Activated T-cell treated with anti-CD3 and anti-CD28 coated beads, Interleukin-2, amount 50 U/mL, for 4 hours (primary cell): ENCODE measurements around the gene LYPD6B. TPM values are rescaled to one million over a fixed set of nuclear protein-coding genes. Genes with fewer than 3 reads are reported as not detected.

Source experiments
- ATAC-seq, 2 donors: fragments of 200-7000 bp; cut with Tn5 transposase; one replicate each; pipeline ENCODE4 v1.10.0; 2021
- DNase-seq: peaks from one replicate; pipeline ENCODE4 v3.0.0-alpha.2; 2020
- H3K27me3 Mint-ChIP-seq: one replicate; pipeline ENCODE4 v1.8.0; 2021; ENCODE audit warnings: low read depth, mixed read lengths
- H3K36me3 Mint-ChIP-seq: one replicate; pipeline ENCODE4 v1.8.0; 2022; ENCODE audit warnings: mixed read lengths; ENCODE audit not compliant: insufficient read depth
- H3K4me1 Mint-ChIP-seq: one replicate; pipeline ENCODE4 v1.8.0; 2021; ENCODE audit warnings: low read depth, mixed read lengths
- H3K4me3 Mint-ChIP-seq: one replicate; pipeline ENCODE4 v1.8.0; 2021; ENCODE audit warnings: mild to moderate bottlenecking, moderate library complexity, mixed read lengths
- H3K9me3 Mint-ChIP-seq: one replicate; pipeline ENCODE4 v1.8.0; 2021; ENCODE audit warnings: mixed read lengths
- total RNA-seq, 3 donors: library from RNA; stranded (reverse); gene quantifications; one replicate each; pipeline ENCODE4 v1.2.1, GENCODE V29; 2021

The LYPD6B gene
- total RNA-seq, 3 donors from 2014 or later = not detected

DNA sequence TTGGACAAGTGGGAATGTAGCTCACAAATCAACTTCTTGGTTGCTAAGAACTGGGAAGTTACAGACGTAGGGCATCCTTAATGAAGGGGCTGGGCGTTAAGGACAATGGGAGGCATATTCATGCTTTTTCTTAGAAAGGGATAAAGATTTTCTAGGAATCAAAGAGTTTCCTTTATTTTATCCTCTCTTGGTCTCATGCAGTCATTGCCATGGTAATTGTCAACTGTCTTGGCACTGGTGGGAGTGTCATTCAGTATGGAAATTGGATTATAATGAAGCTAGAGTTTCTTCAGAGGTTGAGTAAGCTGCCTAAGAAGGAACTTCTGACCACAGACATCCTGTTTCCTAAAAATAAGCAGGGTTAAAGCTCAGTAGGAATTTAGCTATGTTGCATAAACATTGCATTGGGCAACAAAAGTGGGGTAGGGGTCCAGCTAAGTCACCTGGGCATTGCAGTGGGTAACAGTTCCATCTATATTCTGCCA is 114.0 kb downstream of the LYPD6B start:
- Mint-ChIP-seq H3K36me3 (no peaks in the 10 kb centered on the region), H3K9me3 (no peaks in the 10 kb centered on the region), H3K27me3 (peaks cover 12% of the 10 kb centered on the region), H3K4me3 (no peak overlapping the region), H3K4me1 (no peaks in the 10 kb centered on the region)
- no peak for DNase-seq
- ATAC-seq = no peak

DNA sequence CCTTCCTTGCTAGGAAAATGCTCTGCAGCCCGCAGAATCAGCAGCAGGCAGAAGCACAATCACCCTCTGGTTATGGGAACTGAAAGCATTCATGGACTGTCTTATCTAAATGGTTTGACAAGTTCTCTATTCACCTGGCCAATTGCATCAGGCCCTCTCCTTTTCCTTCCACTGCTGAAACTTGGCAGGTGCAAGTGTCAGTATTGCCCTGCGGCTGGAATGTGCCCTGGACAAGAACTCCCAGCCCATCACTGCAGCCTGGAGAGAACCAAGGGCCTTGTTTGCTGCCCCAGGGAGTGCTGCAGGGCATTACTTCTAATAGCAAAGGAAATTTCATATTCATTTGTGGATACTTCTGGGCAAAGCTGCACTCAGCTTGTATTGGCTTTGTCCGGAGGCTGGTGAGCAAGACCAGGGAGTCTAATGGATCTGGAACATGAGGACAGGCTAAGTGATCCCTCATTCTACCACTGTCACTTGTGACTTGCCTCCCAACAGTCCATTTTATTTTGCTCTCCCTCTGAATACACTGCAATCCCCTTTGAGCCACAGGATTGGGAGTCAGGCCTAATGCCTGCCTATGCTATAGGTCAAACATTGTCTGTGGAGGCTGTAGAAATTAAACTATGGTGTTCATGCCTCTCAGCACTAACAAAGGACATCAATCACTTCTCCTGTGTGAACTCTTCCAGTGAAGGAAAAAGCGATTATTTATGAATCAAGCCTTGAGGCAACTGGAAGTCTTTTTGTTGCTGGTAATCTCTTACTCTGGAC is 116.9 kb downstream of the LYPD6B start:
- Mint-ChIP-seq H3K4me3 (no peak overlapping the region), H3K4me1 (no peaks in the 10 kb centered on the region), H3K9me3 (no peaks in the 10 kb centered on the region), H3K36me3 (no peaks in the 10 kb centered on the region), H3K27me3 (peaks cover 10% of the 10 kb centered on the region)
- DNase-seq = no peak
- no peak for ATAC-seq

DNA sequence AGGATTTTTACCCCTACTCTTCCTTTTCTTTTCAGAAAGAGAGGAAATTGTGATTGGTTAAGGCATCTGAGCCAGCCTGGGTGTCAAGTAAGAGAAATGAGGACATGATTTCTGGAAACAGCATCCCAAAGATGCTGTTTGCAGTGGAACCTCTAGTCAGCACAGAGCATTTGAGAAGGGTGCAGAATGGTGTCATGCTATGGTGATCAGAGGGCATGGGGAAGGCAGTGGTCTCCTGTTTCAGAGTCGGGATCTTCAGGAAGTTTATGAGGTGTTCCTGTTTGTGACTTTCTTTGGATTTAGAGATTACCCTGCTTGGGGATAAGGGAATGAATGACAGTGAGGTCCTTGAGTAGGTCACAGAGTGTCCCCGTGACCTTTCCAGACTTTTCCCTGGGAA is 117.5 kb downstream of the LYPD6B start:
- Mint-ChIP-seq H3K4me1 (peaks cover 6% of the 10 kb centered on the region), H3K36me3 (no peaks in the 10 kb centered on the region), H3K4me3 (no peak overlapping the region), H3K27me3 (peaks cover 10% of the 10 kb centered on the region), H3K9me3 (no peaks in the 10 kb centered on the region)
- DNase-seq (no peak), ATAC-seq (no peak)

DNA sequence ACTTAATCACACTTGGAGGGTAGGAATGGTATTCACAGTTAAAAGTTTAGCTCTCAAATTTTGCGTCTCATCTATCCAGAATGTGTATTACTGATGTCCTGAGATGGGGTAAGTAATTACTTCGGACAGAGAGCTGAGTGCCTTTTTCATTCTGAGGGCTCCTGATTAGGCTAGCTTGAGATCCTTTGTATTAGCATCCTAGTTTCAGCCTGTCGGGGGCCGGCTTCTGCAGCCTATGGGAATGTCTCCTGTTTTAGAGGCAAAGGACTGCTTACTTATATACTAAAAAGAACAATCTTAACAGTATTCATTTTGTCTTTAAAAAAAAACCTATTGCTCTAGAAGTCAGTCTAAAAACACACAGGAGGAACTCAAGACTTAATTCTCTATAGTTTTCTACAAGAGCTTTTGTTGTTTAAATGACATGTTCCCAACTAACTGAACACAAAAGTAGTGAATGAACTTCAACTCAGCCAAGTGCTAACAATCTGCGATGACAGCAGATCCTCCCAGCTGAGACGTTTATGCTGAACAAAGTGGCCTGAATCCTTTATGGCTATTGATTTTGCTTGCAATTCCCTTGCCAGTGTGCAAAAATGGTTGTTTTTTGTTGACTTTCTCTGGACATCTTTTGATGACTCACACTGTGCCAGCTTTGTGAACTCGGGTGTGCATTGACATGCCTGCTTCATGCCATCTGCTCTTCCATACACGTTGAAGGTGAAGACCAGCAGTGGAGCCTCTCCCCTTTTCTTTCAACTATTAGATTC is 118.7 kb downstream of the LYPD6B start:
- Mint-ChIP-seq H3K9me3 (no peaks in the 10 kb centered on the region), H3K4me3 (no peak overlapping the region), H3K36me3 (no peaks in the 10 kb centered on the region), H3K4me1 (peaks cover 13% of the 10 kb centered on the region), H3K27me3 (peaks cover 13% of the 10 kb centered on the region)
- ATAC-seq = no peak
- no peak for DNase-seq

DNA sequence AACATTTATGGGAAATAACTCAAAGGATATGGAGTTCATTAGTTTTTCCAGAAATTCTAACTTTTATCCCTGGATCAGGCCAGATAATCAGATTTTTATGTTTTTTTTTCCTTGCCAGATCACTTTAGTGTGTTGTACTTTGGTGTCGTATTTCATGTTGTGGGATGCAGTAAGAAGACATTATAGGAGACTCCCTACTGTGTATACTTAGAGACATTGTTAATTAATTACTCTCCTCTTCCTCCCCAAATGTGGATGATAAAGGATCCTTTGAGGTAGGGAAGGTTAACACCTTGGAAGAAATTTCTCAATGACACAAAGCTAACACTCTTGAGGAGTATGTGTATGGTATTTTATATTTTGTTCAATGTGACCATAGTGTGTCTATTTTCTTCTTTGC is 120.5 kb downstream of the LYPD6B start:
- peaks cover 13% of the 10 kb centered on the region for H3K27me3 Mint-ChIP-seq
- no peak overlapping the region for H3K4me3 Mint-ChIP-seq
- H3K36me3 Mint-ChIP-seq = no peaks in the 10 kb centered on the region
- no peaks in the 10 kb centered on the region for H3K9me3 Mint-ChIP-seq
- DNase-seq (no peak), ATAC-seq (no peak)
- peaks cover 13% of the 10 kb centered on the region for H3K4me1 Mint-ChIP-seq

DNA sequence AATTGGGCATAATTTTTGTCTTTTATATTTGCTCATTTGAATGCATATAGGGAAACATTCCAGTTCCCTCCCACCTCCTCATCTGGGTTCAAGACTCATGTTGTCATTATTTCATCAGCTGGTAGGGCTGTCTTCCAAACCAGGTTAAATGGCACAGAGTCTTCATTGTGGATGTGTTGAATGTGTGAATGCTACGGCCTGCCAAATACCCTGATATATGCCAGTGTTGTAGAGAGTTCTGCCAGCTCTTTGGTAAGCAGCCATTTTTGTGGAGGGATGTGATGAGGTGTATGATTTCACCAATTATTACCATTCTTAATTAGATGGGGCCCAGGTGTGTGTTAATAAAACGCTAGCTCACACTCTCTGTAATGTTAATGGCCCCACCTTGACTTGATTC is 121.7 kb downstream of the LYPD6B start:
- no peak overlapping the region for H3K4me3 Mint-ChIP-seq
- no peaks in the 10 kb centered on the region for H3K9me3 Mint-ChIP-seq
- ATAC-seq (no peak), DNase-seq (no peak)
- no peaks in the 10 kb centered on the region for H3K36me3 Mint-ChIP-seq
- H3K4me1 Mint-ChIP-seq = peaks cover 13% of the 10 kb centered on the region
- H3K27me3 Mint-ChIP-seq = peaks cover 13% of the 10 kb centered on the region

DNA sequence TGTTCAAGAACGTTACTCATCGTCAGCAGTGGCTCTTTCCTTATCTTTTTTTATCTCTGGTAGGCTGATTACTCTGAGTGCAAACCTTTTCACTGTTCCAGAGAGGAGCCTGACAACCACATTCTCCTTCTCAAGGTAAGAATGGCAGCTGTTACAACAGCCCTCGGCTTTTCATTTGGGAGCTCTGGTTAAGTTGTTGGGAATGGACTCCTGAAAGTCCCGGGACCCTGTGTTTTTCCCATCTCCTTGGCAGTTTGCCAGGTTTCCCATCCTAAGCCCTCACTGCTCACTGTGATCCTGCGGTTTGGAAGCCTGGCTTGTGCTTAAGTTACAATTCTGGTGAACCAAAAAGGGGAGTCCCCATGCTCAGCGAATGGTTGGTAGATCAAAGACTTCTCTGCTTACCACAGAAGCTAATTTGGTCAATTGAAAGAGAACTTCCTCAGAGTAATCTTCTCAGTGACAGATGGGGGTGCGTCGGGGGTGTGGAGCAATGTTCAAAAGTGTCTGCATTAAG is 122.3 kb downstream of the LYPD6B start:
- no peaks in the 10 kb centered on the region for H3K9me3 Mint-ChIP-seq
- DNase-seq = peak; percentile 9
- H3K36me3 Mint-ChIP-seq = no peaks in the 10 kb centered on the region
- H3K4me1 Mint-ChIP-seq = peaks cover 13% of the 10 kb centered on the region
- ATAC-seq = peak; percentile 87 to 96
- H3K27me3 Mint-ChIP-seq = peaks cover 13% of the 10 kb centered on the region
- no peak overlapping the region for H3K4me3 Mint-ChIP-seq

DNA sequence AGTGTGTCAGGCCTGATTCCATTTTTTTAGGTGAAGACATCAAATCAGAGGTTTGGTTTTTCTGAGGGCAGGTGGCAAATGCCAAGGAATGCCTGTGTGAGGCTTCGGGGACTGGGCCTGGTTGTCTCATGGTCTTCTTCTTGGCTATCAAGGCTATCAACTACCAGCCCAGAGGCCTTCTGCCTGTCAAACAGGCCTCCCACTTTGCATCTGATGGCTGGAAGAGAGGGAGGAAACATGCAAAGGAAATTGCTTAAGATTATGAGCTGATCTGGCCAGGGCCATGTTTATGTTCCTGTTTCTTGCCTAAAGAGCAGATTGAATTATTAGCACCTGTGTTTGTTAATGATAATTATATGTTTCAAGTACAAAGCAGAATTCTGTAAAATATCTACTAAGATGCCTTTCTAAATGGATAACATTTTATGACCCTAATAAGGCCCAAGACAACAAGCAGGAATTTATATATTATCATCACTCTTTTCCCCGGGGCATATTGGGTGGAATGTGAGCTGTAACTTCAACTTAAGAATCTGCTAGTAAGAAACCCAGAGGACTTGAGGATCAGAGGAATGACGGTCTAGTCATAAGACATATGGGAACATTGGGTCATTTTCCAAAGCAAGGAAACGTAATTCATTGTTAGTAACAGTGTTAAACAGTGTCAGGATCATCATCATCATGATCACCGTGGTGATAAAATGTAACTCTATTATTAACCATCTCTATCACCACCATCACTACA is 123.2 kb downstream of the LYPD6B start:
- Mint-ChIP-seq H3K4me3 (no peak overlapping the region), H3K27me3 (peaks cover 10% of the 10 kb centered on the region), H3K9me3 (no peaks in the 10 kb centered on the region), H3K36me3 (no peaks in the 10 kb centered on the region), H3K4me1 (peaks cover 13% of the 10 kb centered on the region)
- DNase-seq = no peak
- no peak for ATAC-seq

DNA sequence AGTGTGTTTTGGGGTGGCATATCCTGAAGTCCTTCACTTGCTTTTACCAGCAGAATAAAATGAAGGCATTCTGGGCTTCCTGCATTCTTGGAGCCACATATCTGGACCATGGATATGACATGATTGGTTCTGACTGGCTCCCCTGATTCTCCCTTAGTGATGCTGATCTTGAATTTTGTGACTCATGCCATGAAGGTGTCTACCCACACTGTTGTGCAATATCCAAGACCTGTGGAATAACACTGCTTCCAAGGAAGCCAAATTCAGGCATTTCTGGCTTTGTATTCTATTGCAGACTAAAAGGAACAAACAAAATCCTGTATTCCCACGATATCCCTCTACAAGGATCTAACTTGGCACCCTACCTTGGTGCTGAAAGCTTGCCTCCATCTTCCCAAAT is 125.8 kb downstream of the LYPD6B start:
- Mint-ChIP-seq H3K36me3 (no peaks in the 10 kb centered on the region), H3K9me3 (no peaks in the 10 kb centered on the region), H3K4me1 (peaks cover 25% of the 10 kb centered on the region), H3K27me3 (peaks cover 9% of the 10 kb centered on the region), H3K4me3 (no peak overlapping the region)
- DNase-seq (no peak), ATAC-seq (no peak)

DNA sequence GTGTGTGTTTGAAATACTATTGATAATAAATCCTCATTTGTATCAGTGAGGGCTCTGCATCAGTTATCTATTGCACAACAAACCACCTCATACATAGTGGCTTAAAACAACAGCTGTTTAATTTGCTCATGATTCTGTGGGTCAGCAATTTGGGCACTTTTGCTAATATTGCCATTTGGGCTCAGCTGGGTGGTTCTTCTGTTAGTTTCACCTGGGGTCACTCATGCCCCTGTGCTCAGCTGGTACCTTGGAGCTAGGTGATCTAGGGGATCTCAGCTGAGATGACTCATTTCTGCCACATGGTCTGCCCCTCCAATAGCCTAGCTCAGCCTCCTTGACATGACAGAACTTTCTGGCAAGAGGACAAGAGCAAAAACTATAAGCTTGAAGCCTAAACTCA is 126.3 kb downstream of the LYPD6B start:
- no peak for DNase-seq
- Mint-ChIP-seq H3K36me3 (no peaks in the 10 kb centered on the region), H3K9me3 (no peaks in the 10 kb centered on the region), H3K27me3 (peaks cover 9% of the 10 kb centered on the region), H3K4me3 (no peak overlapping the region), H3K4me1 (peaks cover 29% of the 10 kb centered on the region)
- no peak for ATAC-seq

DNA sequence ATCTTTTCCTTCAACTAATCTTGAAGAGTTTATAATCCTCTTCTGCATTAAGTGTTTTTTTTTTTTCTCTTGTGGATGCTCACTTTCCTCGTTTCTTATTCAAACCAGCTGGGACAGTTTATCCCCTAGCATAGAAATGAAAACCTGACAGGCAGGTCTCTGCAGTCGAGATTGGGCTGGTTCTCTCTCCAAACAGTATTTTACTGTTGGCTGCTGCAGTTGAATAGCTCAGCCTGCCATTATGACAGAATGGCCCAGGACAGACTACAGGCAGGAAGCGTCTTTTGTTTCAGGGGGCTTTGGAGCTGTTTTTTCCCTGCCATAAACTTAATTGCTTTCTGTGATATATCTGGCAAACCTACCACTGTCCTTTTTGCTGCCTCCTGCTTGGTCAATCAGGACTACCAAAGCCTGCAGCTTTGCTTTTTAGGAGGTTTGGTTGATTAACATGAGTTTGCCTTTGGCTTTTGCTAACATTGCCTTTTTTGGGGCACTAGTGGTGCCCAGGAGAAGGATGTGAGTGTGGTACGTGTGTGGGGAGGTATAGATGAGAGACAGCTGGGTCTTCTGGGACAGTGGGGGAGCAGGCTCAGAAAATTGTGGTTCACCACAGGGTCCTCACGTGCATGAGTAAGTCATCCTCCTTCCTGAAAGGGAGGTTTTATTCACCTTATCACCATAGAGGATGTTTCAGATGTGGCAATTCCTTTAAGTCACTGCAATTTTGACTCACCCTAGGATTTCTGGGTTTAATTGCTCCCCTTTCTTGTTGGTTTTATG is 128.7 kb downstream of the LYPD6B start:
- peaks cover 16% of the 10 kb centered on the region for H3K4me1 Mint-ChIP-seq
- H3K4me3 Mint-ChIP-seq = no peak overlapping the region
- peak; percentile 21 for DNase-seq
- peaks cover 6% of the 10 kb centered on the region for H3K9me3 Mint-ChIP-seq
- ATAC-seq = peak; percentile 76 to 89
- H3K27me3 Mint-ChIP-seq = peaks cover 6% of the 10 kb centered on the region
- H3K36me3 Mint-ChIP-seq = no peaks in the 10 kb centered on the region

DNA sequence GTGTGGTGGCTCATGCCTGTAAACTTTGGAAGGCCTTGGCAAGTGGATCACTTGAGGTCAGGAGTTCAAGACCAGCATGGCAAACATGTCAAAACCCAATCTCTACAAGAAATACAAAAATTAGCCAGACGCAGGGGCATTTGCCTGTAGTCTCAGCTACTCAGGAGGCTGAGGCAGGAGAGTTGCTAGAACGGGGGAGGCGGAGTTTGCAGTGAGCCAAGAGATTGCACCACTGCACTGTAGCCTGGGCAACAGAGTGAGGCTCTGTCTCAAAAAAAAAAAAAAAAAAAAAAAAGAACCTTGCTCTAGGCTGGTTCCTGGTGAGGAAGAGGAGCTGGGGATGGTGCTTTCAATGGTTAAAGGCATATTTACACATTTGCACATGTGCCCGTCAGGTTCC is 129.4 kb downstream of the LYPD6B start:
- Mint-ChIP-seq H3K36me3 (no peaks in the 10 kb centered on the region), H3K4me1 (peaks cover 16% of the 10 kb centered on the region), H3K4me3 (no peak overlapping the region), H3K9me3 (peaks cover 9% of the 10 kb centered on the region), H3K27me3 (peaks cover 4% of the 10 kb centered on the region)
- ATAC-seq (no peak), DNase-seq (no peak)

DNA sequence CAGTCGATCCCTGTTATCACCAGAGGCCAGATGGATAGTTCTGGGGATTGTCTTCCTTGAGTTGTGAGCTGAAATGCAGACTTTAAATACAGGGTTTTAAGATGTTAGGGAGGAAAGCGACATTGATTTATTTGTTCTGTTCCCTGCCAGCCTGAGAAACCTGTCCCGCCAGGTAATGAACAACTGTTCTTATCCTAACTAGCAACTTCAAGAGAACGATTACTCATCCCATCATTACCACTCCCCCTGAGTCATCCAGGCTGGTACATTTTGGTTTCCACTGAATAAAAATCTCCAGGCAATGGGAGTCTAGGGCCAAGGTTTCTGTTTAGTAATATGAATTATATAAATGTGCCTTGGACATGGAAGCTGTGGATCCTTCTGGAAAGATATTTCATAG is 131.2 kb downstream of the LYPD6B start:
- Mint-ChIP-seq H3K9me3 (peaks cover 9% of the 10 kb centered on the region), H3K27me3 (no peaks in the 10 kb centered on the region), H3K4me1 (peaks cover 16% of the 10 kb centered on the region), H3K4me3 (no peak overlapping the region), H3K36me3 (no peaks in the 10 kb centered on the region)
- DNase-seq = no peak
- peak in 1 of 2 donors; percentile 32 for ATAC-seq

DNA sequence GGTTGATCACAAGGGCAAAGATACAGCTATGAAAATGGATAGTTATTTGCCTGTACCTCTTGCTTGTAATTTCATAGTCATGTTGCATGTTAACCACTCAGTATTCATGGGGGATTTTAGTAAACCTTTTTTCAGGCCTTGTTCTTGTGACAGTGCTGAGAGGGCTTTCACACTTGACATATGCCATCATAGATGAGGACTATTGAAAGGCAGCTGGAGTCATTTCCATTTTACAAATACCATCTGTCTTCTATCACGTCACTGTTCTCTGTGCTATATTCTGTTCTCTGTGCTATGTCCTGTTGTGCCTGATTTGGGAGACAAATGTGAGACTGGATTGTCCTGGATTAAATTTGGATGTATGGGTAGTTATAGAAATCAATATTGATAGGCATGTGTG is 131.7 kb downstream of the LYPD6B start:
- no peaks in the 10 kb centered on the region for H3K36me3 Mint-ChIP-seq
- ATAC-seq (no peak), DNase-seq (no peak)
- H3K9me3 Mint-ChIP-seq = peaks cover 9% of the 10 kb centered on the region
- H3K4me1 Mint-ChIP-seq = peaks cover 16% of the 10 kb centered on the region
- H3K4me3 Mint-ChIP-seq = no peak overlapping the region
- H3K27me3 Mint-ChIP-seq = no peaks in the 10 kb centered on the region
